Suprapubic skin (tissue), 3 donors: ENCODE measurements around the gene DENR.

Experiments used
- CTCF ChIP-seq, 2 donors: fragments of 200-600 bp in 1 of 2; fragments of 450-650 bp in 1 of 2; sonication (generic) in 1 of 2; IDR thresholded peaks; one replicate each; pipeline ENCODE4 v1.5.1; 2016 to 2019; ENCODE audit warnings: antibody characterized with exemption in 2 of 2, mild to moderate bottlenecking in 1 of 2, moderate library complexity in 1 of 2
- EP300 ChIP-seq: sonication (generic); formaldehyde crosslinking; IDR thresholded peaks from one replicate; pipeline ENCODE4 v1.6.1; 2017; ENCODE audit warnings: antibody characterized with exemption

- no peak for TF ChIP-seq CTCF (IDR thresholded peaks at IDR 0.05)
- no peak for TF ChIP-seq EP300
These were observed 35.8 kb downstream of the DENR start for GRCh38 chr12:122788387-122788786.
